ENCODE measurements around the gene CHST11.
"Not testable (repeated sequence)": the region's sequence is repeated elsewhere in the genome, so short reads cannot be mapped to it uniquely, and the experiment has no call there.

The CHST11 gene

DNA sequence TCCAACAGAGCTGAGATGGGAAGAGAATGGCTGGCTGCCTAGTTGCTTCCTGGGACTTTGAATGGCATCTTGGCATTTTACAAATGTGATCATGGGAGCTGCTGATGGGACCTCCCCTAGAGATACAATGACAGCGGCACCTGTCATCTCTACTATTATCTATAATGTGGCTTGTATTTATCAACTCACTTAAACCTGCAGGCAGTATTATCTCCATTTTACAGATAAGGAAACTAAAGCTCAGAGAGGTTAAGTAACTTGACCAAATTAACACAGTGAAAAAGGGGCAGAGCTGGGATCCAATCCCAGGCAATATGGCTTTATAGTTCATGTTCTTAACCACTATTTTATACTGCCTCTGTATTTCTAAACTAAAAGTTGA lies 111.7 kb downstream of the CHST11 start:
- no peak for DNase-seq

DNA sequence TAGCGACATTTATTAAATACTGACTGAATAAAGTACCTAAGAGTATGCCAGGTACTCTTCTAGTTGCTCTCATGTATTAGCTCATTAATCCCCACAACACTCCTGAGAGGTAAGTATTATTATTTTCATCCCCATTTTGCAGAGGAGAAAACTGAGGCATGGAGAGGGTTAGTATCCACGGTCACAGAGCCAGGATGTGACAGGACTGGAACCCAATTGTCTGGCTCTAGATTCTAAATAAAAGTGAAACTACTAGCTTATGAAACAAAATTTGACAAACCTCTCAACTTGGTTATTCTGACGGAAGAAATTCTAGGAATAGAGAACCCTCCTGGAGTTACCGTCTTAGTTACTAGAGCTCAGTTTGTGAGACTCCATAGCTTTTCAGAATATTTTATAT lies 112.2 kb downstream of the CHST11 start:
- DNase-seq: no peak

DNA sequence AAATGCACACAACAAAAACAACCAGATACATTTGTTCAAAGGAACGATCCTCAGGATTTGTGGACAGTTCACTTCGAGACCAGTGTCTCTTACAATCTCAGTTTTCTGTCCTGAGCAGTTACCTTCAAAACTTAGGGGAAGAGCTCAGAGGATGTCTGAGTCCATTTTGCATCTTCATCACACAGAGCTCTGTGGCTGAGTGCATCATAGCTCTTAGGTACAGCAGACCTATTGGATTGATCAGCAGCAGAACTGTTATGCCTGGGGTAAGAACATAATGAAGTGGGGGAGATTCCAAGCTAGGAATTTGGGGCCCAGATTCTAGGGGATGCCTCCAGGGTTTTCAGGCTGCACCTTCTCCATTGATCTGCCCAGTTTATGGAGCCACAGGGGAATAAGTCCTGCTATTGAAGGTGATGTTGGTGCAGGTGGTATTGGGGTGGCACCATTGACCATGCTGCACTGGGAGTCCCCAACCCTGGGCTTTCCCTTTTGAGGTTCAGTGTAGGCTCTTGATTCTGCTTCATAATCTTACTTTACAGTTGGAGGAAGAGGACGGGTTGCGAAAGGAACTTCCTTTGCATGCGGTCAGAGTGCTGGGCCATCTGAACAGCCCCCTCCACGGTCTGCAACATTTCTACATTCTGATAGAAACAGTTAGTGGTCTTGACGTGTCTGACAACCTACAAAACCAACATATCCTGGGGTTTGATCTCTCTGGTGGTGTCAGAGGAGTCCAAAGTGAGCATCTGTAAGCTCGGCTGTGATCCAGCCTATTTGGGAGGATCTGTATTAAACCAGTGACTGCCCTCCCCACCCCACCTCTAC lies 112.8 kb downstream of the CHST11 start:
- DNase-seq: peak; percentile 65

DNA sequence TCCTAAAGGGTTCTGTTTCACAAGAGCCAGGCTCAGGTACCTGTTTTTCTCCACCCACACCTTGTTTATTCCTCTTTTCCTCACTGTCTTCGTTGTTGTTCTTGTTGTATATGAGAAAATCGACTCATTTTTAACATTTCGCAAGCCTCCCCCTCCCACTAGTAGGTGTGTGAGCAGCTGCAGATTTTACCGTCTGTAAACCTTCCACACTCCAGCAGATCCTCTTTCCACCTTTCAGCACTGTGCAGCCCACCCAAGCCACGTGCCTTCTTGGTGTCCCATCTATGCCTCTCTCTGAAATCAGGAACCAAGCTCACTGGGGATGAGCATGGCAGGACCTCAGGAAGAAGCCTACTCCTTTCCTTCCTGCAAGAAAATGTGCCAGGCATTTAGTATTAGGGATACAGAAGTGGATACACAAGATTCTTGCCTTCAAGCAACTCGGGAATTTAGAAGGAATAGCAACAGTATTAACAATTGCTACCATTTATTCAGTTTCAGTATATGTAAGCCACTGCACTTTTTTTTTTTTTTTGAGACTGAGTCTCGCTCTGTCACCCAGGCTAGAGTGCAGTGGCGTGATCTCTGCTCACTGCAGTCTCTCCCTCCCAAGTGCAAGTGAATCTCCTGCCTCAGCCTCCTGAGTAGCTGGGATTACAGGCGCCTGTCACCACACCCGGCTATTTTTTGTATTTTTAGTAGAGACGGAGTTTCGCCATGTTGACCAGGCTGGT lies 113.6 kb downstream of the CHST11 start:
- no peak for DNase-seq

DNA sequence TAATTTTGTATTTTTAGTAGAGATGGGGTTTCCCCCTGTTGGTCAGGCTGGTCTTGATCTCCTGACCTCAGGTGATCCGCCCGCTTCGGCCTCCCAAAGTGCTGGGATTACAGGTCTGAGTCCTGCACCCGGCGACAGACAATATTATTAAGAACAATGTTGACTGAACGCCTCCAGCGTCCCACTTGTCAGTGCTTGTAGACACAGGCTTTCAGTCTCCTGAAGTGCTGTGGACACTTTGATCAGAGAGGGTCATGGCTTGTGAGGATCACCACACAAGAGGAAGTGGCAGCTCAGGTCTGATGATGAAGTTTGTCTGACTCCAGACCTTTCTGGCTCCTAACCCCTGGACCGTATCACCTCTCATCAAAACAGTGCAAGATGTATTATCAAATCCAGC lies 114.6 kb downstream of the CHST11 start:
- DNase-seq: no peak

DNA sequence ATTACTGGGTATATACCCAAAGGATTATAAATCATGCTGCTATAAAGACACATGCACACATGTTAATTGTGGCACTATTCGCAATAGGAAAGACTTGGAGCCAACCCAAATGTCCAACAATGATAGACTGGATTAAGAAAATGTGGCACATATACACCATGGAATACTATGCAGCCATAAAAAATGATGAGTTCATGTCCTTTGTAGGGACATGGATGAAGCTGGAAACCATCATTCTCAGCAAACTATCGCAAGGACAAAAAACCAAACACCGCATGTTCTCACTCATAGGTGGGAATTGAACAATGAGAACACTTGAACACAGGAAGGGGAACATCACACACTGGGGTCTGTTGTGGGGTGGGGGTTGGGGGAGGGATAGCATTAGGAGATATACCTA lies 117.6 kb downstream of the CHST11 start:
- not testable (repeated sequence) for DNase-seq

DNA sequence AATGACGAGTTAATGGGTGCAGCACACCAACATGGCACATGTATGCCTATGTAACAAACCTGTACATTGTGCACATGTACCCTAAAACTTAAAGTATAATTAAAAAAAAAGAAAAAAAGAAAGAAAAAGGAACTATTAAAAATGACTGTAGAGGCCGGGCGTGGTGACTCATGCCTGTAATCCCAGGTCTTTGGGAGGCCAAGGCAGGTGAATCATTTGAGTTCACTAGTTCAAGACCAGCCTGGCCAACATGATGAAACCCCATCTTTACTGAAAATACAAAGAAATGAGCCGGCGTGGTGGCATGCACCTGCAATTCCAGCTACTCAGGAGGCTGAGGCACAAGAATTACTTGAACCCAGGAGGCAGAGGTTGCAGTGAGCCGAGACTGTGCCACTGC lies 118.0 kb downstream of the CHST11 start:
- DNase-seq: not testable (repeated sequence)

DNA sequence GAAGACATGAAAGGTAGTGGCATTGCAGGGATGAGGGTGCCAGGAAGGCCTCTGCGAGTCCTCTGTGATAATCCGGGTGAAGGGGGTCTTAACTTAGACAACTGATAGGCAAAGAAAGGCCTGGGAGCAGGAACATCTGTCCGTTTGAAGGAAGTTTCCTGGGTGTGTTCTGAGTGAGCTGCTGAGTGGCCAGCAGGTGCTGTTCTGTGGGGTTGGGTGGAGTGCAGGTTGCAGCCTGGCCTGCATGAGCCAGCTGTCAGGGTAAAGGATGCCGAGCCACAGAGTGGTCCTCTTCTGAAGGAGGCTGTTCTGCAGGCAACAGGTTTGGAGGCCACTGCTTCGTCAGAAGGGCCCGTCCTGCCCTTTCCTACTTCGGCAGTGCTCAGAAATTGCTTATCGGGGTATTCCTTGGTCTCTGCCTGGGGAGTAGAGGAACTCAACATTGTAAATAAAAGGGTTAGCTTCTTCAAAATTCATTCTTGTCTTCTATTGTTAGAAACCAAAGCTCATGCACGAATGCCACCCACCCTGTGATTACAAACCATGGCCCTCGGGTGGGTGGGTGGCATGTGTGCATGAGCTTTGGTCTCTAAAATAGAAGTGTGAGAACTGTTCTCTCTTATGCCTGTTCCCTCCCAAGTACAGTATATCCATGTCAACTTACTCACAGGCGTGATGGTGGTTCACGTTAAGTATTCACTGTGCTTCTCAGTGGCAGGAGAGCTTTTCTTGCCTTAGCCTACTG lies 118.9 kb downstream of the CHST11 start:
- no peak for DNase-seq

DNA sequence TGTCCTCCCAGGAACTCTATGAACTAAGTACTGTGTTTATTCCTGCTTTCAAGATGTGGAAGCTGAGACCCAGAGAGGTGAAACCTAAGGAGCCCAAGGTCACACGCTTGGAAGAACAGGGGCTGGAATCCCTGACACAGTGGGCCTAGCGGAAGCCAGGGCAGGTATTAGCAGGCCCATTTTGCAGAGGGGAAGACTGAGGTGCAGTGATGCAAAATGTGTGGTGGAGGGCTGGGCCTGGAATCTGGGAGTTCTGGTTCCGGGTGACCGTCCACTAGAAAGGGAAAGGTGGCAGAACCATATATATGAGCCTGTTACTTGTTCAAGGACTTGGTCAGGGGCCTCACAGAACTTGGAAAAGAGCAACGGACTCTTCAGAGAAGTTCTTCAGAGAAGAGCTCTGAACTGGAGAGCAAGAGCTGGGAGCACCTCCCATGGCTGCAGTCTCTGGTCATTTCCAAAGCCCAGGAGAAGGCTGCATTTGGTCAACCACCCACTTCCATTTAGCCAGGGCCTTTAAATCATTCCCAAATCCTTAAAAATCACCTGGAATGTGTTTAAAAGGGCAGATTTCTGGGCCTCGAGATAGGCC lies 119.5 kb downstream of the CHST11 start:
- DNase-seq: no peak

DNA sequence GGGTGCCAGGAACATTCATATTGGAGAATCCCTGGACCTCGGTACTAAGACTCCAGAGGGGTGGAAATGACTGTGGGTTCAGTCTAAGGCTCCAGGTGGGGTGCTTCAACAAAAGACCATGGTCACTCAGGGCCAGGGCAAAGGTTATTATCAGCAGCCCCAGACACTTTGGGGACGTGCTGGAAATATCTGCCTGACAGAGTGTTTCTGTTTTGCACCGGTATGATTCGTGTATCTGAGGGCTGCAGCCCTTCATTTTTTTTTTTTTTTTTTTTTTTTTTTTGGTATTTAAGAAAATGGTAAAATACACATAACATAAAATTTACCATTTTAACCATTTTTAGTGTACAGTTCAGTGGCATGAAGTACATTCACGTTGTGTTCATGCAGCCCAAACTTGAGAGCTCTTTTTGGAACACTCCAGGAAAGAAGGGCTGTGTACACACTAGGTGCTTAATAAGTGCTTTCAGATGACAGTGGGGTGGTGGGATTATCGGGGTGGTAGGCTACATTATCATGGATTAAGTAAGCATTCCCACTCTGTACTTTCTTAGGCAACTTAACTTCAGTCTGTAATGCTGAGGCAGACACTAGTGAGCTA lies 120.3 kb downstream of the CHST11 start:
- no peak for DNase-seq

DNA sequence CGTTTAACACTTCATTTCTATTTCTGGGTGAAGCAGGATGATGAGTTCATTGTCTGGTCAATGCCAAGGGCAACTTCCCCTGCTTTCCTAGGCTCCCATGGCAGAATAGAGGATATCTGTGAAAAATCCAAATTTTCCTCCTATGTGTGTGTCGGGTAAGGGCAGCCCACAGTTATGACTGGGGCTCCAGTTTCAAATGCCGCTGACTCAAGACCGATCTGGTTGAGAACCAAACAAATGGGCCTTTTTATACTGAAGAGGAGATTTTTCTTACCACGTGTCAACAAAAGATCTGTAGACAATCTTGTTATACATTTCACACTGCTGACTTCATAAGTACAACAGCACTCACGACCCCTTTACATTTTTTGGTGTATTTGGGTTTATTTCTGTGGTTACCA lies 120.8 kb downstream of the CHST11 start:
- DNase-seq: no peak

DNA sequence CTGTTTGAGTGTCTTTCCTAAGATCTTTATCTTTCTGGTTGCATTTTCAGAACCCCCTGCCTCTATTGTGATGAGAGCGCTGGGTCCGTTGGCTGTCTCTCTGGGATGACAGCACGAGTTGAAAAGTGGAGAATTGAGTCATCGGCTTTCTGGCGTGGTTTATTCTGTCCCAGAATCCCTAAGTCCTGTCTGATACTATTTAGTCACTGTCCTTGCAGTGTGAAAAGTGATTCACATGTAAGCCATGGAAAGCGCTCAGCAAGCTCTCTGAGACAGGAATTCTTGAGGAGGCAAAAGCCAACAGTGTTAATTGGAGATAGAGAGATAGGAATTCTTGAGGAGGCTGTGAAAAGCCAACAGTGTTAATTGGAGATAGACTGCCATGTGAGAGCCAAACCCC lies 121.7 kb downstream of the CHST11 start:
- no peak for DNase-seq

DNA sequence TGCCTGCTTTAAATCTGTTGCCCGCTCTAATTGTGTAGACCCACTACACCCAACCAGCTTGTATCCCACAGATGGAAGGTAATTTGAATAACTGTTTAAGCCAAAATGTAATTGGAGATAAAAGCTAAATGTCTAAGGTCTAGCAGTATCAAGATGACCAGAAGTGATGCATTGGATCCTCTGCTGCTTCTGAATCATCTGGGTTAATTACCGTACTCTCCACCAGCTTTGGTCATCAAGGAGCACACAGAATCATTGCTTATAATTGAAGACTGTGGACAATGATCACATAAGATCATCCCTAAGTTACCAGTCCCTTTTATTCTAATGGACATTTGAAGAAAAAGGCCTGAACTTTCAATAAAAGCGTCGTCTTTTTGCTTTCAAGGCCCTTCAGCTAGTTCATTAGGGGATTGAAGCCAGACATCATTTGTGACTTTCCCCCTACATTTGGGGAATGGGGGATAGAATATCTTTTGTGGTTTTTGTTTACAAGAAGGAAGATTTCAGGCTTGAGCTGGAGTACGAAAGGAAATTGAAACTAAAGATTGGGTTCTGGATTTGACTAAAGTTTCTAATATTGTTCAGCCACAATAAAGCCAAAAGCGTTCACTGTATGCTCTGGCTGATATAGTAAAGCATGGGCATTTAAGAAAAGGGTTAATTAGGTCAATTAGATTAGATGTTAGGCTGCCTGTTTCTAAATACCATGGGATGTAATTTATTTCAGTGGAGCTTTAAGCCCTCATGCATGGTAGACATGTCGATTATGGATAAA lies 123.2 kb downstream of the CHST11 start:
- DNase-seq: no peak

DNA sequence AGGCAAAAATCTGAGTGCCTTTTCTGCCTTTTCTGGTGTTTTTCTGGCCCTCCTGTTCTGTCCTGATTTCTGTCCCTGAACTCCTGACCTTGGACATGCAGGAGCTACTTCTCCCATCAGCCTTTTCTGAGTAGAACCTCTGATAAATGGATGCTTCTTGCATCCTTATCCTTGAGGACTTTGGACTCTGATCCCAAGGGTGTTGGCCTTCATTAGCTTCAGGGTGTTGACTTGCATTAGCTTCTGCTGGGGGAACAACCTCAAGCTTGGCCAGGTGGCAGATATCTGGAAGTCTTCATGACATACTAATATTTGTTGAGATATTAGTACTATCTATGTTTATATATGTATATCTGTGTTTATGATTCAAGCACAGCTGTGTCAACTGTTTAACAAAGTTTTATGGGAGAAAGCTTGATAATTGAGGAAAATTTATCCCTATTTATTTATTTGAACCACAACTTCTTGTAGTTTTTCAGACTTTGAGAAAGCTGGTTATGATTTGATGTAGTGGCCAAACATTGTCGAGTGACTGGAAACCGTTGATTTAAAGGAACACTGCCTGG lies 124.3 kb downstream of the CHST11 start:
- DNase-seq: no peak

DNA sequence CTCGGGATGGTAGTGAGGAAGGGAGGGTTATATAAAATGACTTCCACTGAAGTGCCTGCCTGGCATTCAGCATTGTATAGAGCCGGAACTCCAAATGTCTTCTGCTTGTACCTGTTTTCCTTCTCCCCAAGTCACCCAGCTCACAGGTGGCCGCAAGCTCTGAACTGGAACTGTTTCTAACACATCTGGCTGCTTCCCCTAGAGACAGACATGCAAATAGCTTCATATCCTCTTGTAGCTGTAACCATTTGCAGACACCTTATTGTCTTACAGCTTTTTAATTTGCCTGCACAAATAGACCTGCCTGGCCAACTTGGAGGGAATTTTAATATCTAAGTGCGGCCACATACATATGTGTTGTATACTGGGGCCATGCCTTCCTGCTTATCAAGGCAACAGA lies 126.0 kb downstream of the CHST11 start:
- DNase-seq: no peak

DNA sequence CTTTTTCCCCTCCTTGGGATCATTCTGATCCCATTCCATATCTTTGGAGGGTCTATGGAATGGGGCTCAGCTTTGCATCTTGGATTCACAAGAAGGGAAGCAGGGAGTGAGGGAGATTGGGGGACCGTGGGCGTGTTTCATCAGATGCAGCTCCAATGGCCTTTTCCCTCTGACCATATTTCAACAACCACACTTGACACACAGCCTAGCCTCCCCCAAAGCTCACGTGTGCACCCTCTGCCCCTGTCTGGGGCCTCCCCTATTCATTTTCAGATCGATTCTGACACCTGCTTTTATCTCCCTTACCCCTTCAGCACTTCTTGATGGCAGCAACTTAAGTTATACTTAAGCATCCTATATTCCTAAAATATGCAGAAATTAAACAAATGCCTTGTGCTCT lies 126.6 kb downstream of the CHST11 start:
- no peak for DNase-seq

DNA sequence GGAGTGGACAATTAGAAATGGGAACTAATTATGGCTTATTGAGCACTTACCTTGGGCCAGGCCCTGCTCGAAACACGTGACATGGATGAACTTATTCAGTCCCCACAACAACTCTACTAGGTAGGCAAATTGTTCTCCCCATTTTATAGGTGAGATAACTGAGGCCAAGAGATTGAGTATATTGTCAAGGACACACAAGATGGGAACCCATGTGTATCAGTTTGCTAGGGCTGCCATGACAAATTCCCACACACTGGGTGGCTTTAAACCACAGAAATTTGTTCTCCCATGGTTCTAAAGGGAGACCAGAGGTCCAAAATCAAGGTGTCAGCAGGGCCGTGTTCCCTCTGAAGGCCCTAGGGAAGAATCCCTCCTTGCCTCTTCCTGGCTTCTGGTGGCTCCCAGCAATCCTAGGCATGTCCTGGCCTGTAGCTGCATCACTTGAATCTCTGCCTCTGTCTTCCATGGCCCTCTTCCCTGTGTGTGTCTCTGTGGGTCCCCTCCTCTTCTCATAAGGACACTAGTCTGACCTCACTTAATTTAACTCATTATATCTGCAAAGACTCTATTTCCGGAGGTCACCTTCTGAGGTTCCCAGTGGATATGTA lies 128.8 kb downstream of the CHST11 start:
- no peak for DNase-seq

DNA sequence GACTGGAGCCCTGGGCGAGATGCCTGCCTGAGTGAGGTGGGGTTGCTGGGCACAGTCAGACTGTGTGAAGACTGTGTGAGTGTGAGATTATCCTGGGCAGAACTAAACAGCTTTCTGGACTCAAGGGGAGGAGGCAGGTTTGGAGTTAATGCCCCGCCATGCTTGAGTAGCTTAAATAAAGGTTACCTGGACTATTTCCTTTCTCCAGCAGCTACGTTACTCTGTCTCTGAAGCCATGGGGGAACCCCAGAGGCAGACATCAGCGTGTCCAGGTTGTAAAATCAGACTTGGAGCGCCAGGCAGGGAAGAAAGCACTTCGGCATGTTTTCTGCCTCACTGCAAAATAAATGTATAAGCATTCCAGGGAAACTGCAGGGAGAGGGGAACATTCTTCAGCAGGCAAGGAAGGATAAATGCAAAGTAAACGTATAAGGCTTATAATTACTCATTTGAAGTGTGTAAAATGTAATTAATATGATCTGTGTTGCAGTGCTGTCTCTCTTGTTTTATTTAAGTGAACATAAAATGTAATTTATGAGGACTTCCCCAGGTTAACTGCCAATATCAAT lies 129.7 kb downstream of the CHST11 start:
- no peak for DNase-seq

DNA sequence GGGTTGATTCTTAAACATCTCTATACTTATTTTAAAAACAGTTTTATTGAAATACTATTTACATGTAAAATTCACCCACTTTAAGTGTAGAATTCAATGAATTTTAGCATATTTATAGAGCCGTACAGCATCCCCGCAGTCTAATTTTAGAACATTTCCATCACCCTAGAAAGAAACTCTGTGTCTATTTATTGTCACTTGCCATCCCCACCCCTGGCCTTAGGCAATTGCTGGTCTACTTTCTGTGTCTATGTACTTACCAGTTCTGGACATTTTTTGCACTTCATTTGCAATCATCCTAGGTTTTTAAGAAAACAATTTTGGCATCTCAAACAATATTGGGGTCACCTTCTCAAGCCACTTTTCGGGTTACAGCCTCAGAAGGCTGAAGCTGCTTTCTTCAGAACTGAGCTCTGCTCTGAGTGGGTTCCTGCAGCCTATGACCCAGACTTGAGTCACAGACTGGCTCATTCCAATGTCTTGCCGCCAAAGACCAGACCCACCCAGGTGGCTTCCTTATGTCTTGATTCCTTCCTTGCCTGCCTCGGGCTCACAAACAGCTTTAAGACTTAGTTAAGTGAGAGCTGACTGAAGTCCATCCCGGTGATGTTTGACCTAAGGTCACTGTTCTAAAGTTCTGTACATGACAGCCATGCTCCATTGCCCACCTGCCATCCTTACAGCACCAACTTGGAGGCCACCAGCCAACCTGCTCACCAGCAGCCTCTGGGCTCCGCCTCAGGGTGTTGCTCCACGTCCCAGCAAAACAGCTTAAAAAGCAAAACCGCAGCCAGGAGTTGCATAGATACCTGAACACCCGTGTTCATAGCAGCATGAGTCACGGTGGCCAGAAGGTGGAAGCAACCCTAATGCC lies 131.5 kb downstream of the CHST11 start:
- no peak for DNase-seq

Data from CD4-positive, alpha-beta T cell treated with Interleukin-10 for 1 hour (primary cell).